Measurements from ENCODE around the gene KCNH6. TPM values are rescaled to one million over a fixed set of nuclear protein-coding genes. Genes with fewer than 3 reads are reported as not detected.

The KCNH6 gene
- polyA plus RNA-seq, 1 experiment: 0.10 TPM

- ChIA-PET POLR2A (no interaction called here), CTCF (no interaction called here)
- no peak overlapping the region for H3K4me3 ChIP-seq (ENCODE audit: low read depth, low read length)
- H3K36me3 ChIP-seq (ENCODE audit: control insufficient read depth, insufficient read depth, low read length): no peaks in the 10 kb centered on the region
- peaks cover 8% of the 10 kb centered on the region for H3K27me3 ChIP-seq (ENCODE audit: control insufficient read depth, insufficient read depth, low read length)
- TF ChIP-seq CTCF (IDR thresholded peaks at IDR 0.05; ENCODE audit: insufficient read depth, low read depth, low read length): no peak
- no peak for DNase-seq (ENCODE audit: low read depth)
These were observed 893 bp downstream of the KCNH6 start for GRCh38 chr17:63524051-63524450.

GRCh38 chr17:63525190-63525946 lies 2.2 kb downstream of the KCNH6 start:
- H3K4me3 ChIP-seq (ENCODE audit: low read depth, low read length): no peak overlapping the region
- CTCF ChIA-PET: no interaction called here
- peaks cover 8% of the 10 kb centered on the region for H3K27me3 ChIP-seq (ENCODE audit: control insufficient read depth, insufficient read depth, low read length)
- H3K36me3 ChIP-seq (ENCODE audit: control insufficient read depth, insufficient read depth, low read length): no peaks in the 10 kb centered on the region
- POLR2A ChIA-PET: no interaction called here
- no peak for DNase-seq (ENCODE audit: low read depth)
- no peak for TF ChIP-seq CTCF (IDR thresholded peaks at IDR 0.05; ENCODE audit: insufficient read depth, low read depth, low read length)

- Histone ChIP-seq H3K27me3 (ENCODE audit: control insufficient read depth, insufficient read depth, low read length) (peaks cover 6% of the 10 kb centered on the region), H3K4me3 (ENCODE audit: low read depth, low read length) (no peak overlapping the region), H3K36me3 (ENCODE audit: control insufficient read depth, insufficient read depth, low read length) (no peaks in the 10 kb centered on the region)
- ChIA-PET POLR2A (no interaction called here), CTCF (interaction anchor here (1.0 kb wide), 1 partner anchor 48 kb away, joined by 3 read pairs; no protein-coding TSS in a partner anchor)
- TF ChIP-seq CTCF (IDR thresholded peaks at IDR 0.05; ENCODE audit: insufficient read depth, low read depth, low read length): no peak
- DNase-seq (ENCODE audit: low read depth): no peak
These were observed 3.7 kb downstream of the KCNH6 start for GRCh38 chr17:63526861-63527260.

- CTCF ChIA-PET: no interaction called here
- H3K27me3 ChIP-seq (ENCODE audit: control insufficient read depth, insufficient read depth, low read length): peaks cover 6% of the 10 kb centered on the region
These were observed 5.0 kb downstream of the KCNH6 start for GRCh38 chr17:63528183-63528582.

More at GRCh38 chr17:63528183-63528582, 5.0 kb downstream of the KCNH6 start:
- H3K4me3 ChIP-seq (ENCODE audit: low read depth, low read length): no peak overlapping the region
- TF ChIP-seq CTCF (IDR thresholded peaks at IDR 0.05; ENCODE audit: insufficient read depth, low read depth, low read length): no peak
- DNase-seq (ENCODE audit: low read depth): no peak
- POLR2A ChIA-PET: no interaction called here
- no peaks in the 10 kb centered on the region for H3K36me3 ChIP-seq (ENCODE audit: control insufficient read depth, insufficient read depth, low read length)
